OCI-LY1 (cell line): ENCODE results near the gene MVB12B.

ENCODE experiments used
- H2AFZ ChIP-seq: fragments of 200-600 bp; sonication (generic), shearing (Covaris generic); 2 replicates; pipeline ENCODE4 v1.6.0; 2014; ENCODE audit warnings: antibody characterized with exemption, mild to moderate bottlenecking, low read length
- H3F3A ChIP-seq: fragments of 200-600 bp; sonication (generic), shearing (Covaris generic); 2 replicates; pipeline ENCODE4 v1.6.0; 2014; ENCODE audit warnings: mild to moderate bottlenecking, antibody characterized with exemption, low read length, moderate library complexity; ENCODE audit not compliant: insufficient read depth
- H3K27ac ChIP-seq: fragments of 200-600 bp; sonication (generic); 2 replicates; pipeline ENCODE4 v1.5.1; 2014; ENCODE audit warnings: low read length, mixed run types, mild to moderate bottlenecking, low read depth; ENCODE audit not compliant: poor library complexity, severe bottlenecking
- H3K27me3 ChIP-seq: fragments of 200-600 bp; sonication (generic); 2 replicates; pipeline ENCODE4 v1.6.0; 2014; ENCODE audit warnings: antibody characterized with exemption, mild to moderate bottlenecking, low read length, moderate library complexity; ENCODE audit not compliant: insufficient read depth
- H3K36me3 ChIP-seq: fragments of 200-600 bp; sonication (generic); 2 replicates; pipeline ENCODE4 v1.6.1; 2014; ENCODE audit warnings: mild to moderate bottlenecking, antibody characterized with exemption, low read length, moderate library complexity, mixed read lengths; ENCODE audit not compliant: insufficient read depth
- H3K4me1 ChIP-seq: fragments of 200-600 bp; sonication (generic); 2 replicates; pipeline ENCODE4 v1.5.1; 2014; ENCODE audit warnings: mild to moderate bottlenecking, low read length, moderate library complexity; ENCODE audit not compliant: insufficient read depth, severe bottlenecking
- H3K4me2 ChIP-seq: fragments of 200-600 bp; sonication (generic), shearing (Covaris generic); 2 replicates; pipeline ENCODE4 v1.6.1; 2014; ENCODE audit warnings: low read length
- H3K4me3 ChIP-seq: fragments of 200-600 bp; sonication (generic); 2 replicates; pipeline ENCODE4 v1.5.1; 2014; ENCODE audit warnings: low read length, low read depth, mild to moderate bottlenecking, mixed read lengths; ENCODE audit not compliant: poor library complexity, severe bottlenecking
- H3K79me2 ChIP-seq: fragments of 200-600 bp; shearing (Covaris generic); 2 replicates; pipeline ENCODE4 v1.6.1; 2016; ENCODE audit warnings: mixed run types, low read length, mixed read lengths; ENCODE audit not compliant: insufficient read depth
- H3K9ac ChIP-seq: fragments of 200-600 bp; sonication (generic), shearing (Covaris generic); 2 replicates; pipeline ENCODE4 v1.6.1; 2014; ENCODE audit warnings: mild to moderate bottlenecking, low read length, mixed read lengths
- H3K9me2 ChIP-seq: fragments of 200-600 bp; sonication (generic), shearing (Covaris generic); 2 replicates; pipeline ENCODE4 v1.6.1; 2014; ENCODE audit warnings: low read depth, mild to moderate bottlenecking, low read length, mixed read lengths
- H3K9me3 ChIP-seq: fragments of 200-600 bp; shearing (Covaris generic); 2 replicates; pipeline ENCODE4 v1.6.1; 2014; ENCODE audit warnings: low read length, mixed read lengths
- H4K20me1 ChIP-seq: fragments of 200-600 bp; sonication (generic), shearing (Covaris generic); 2 replicates; pipeline ENCODE4 v1.6.0; 2016; ENCODE audit warnings: mild to moderate bottlenecking, low read length; ENCODE audit not compliant: insufficient read depth
- CTCF ChIP-seq: fragments of 200-600 bp; sonication (generic), shearing (Covaris generic); IDR thresholded peaks from 2 replicates; pipeline ENCODE4 v1.5.1; 2017; ENCODE audit warnings: mild to moderate bottlenecking, antibody characterized with exemption, low read length, moderate library complexity, mixed read lengths
- EZH2 ChIP-seq: fragments of 200-600 bp; sonication (generic), shearing (Covaris generic); IDR thresholded peaks from 2 replicates; pipeline ENCODE4 v1.8.0; 2017; ENCODE audit warnings: borderline replicate concordance, mixed run types, mild to moderate bottlenecking, antibody characterized with exemption, low read length, moderate library complexity, mixed read lengths

MVB12B gene

GRCh38 chr9:126490871-126491567, 164.4 kb downstream of the MVB12B start:
- Histone ChIP-seq H3K4me3 (no peak overlapping the region), H3K27ac (no peak overlapping the region), H3K9ac (no peak overlapping the region), H3K9me3 (no peaks in the 10 kb centered on the region), H3K27me3 (no peaks in the 10 kb centered on the region), H3K36me3 (no peaks in the 10 kb centered on the region), H3K79me2 (no peaks in the 10 kb centered on the region), H4K20me1 (no peaks in the 10 kb centered on the region), H3K4me1 (no peaks in the 10 kb centered on the region), H3K9me2 (no peaks in the 10 kb centered on the region), H2AFZ (no peak overlapping the region), H3F3A (no peaks in the 10 kb centered on the region), H3K4me2 (no peak overlapping the region)
- TF ChIP-seq CTCF (peak; percentile 88), EZH2 (no peak)

GRCh38 chr9:126491568-126491879, 164.9 kb downstream of the MVB12B start:
- Histone ChIP-seq H2AFZ (no peak overlapping the region), H3K79me2 (no peaks in the 10 kb centered on the region), H3K4me3 (no peak overlapping the region), H3K4me2 (no peak overlapping the region), H3K27me3 (no peaks in the 10 kb centered on the region), H4K20me1 (no peaks in the 10 kb centered on the region), H3K9me3 (no peaks in the 10 kb centered on the region), H3K27ac (no peak overlapping the region), H3K9ac (no peak overlapping the region), H3K36me3 (no peaks in the 10 kb centered on the region), H3K4me1 (no peaks in the 10 kb centered on the region), H3K9me2 (no peaks in the 10 kb centered on the region), H3F3A (no peaks in the 10 kb centered on the region)
- TF ChIP-seq EZH2 (no peak), CTCF (no peak)

- H3K9me2 ChIP-seq = no peaks in the 10 kb centered on the region
- no peaks in the 10 kb centered on the region for H3K4me1 ChIP-seq
- no peak overlapping the region for H3K4me3 ChIP-seq
- H3K4me2 ChIP-seq = no peak overlapping the region
- H2AFZ ChIP-seq = no peak overlapping the region
- no peaks in the 10 kb centered on the region for H3K9me3 ChIP-seq
- H4K20me1 ChIP-seq = no peaks in the 10 kb centered on the region
- H3F3A ChIP-seq = no peaks in the 10 kb centered on the region
- H3K27ac ChIP-seq = no peak overlapping the region
- H3K9ac ChIP-seq = no peak overlapping the region
- no peaks in the 10 kb centered on the region for H3K27me3 ChIP-seq
- no peaks in the 10 kb centered on the region for H3K36me3 ChIP-seq
- no peak for TF ChIP-seq EZH2
- TF ChIP-seq CTCF = no peak
- no peaks in the 10 kb centered on the region for H3K79me2 ChIP-seq
Observed at GRCh38 chr9:126491949-126492348, 165.3 kb downstream of the MVB12B start.
